ENCODE results near the gene SH2B3.

DNA sequence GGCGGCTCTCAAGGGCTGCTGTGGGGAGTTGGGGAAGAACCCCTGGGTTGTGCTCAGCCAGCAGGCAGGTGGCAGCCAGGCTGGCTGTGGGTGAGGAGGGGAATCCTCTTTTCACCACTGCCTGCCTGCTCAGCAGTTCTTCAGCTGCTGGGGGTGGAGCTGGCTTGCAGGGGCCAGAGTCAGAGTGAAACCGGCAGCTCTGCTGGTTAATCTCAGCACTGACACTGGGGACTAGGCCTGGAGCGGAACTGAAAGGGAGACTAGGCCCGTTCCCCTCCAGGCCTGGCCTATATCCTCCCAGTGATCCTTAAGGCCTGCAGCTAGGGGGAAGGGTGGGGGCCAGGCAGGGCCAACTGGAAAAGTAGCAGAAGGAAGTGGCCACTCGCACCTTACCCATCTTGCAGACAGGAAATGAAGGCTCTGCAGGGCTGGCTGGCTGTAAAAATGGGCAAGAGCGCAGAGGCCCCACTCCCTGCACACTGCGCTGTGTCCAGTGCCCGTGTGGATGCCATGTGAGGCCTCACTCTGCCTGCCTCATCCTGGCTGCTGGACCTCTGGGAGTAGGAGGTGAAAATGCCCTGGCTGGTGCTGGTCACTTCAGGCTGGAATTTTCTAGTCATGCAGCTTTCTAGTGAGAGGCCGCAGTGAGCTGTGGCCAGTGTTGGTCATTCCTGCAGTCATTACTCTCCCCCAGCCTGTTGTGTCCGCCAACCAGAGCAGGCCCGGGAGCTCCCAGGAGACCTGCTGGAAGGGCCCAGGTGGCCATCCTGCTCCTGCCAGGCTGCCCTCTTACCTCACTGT is 39.4 kb downstream of the SH2B3 start:
- peak; percentile 5 to 45 for TF ChIP-seq POLR2AphosphoS5 (IDR thresholded peaks at IDR 0.05)
- TF ChIP-seq, protein P1, sequence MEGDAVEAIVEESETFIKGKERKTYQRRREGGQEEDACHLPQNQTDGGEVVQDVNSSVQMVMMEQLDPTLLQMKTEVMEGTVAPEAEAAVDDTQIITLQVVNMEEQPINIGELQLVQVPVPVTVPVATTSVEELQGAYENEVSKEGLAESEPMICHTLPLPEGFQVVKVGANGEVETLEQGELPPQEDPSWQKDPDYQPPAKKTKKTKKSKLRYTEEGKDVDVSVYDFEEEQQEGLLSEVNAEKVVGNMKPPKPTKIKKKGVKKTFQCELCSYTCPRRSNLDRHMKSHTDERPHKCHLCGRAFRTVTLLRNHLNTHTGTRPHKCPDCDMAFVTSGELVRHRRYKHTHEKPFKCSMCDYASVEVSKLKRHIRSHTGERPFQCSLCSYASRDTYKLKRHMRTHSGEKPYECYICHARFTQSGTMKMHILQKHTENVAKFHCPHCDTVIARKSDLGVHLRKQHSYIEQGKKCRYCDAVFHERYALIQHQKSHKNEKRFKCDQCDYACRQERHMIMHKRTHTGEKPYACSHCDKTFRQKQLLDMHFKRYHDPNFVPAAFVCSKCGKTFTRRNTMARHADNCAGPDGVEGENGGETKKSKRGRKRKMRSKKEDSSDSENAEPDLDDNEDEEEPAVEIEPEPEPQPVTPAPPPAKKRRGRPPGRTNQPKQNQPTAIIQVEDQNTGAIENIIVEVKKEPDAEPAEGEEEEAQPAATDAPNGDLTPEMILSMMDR (IDR thresholded peaks at IDR 0.05): no peak
- no peak for TF ChIP-seq POLR2A (IDR thresholded peaks at IDR 0.05; ENCODE audit: low read depth)
- TF ChIP-seq EP300 (IDR thresholded peaks at IDR 0.05): no peak

All from esophagus muscularis mucosa (tissue), 4 donors.